Activated CD8-positive, alpha-beta T cell treated with anti-CD3 and anti-CD28 coated beads, Interleukin-2, amount 10 ng/mL, durations not matched to agents 7 days and 5 days (primary cell): ENCODE measurements around the gene MYDGF. TPM values are rescaled to one million over a fixed set of nuclear protein-coding genes. Genes with fewer than 3 reads are reported as not detected.
A peak's percentile ranks its signal among the peaks of the same experiment; 100 is the strongest.

Experiments used
- ATAC-seq: fragments of 150-1000 bp; cut with Tn5 transposase; one replicate; pipeline ENCODE4 v1.10.0; 2021; ENCODE audit warnings: moderate library complexity
- CTCF ChIA-PET: fragments of 350-600 bp; sonication (Branson Sonifier 250); formaldehyde crosslinking; loops from one replicate; lab custom pipeline; 2021; ENCODE audit warnings: antibody characterized with exemption; lab: Charles Lee
- POLR2A ChIA-PET: fragments of 350-600 bp; sonication (Branson Sonifier 250); formaldehyde crosslinking; loops from one replicate; lab custom pipeline; 2021; ENCODE audit warnings: antibody characterized with exemption; lab: Charles Lee
- DNase-seq: peaks from one replicate; pipeline ENCODE4 v3.0.0-alpha.2; 2020
- H3K27ac Mint-ChIP-seq: one replicate; pipeline ENCODE4 v1.8.0; 2021; ENCODE audit warnings: mild to moderate bottlenecking, mixed read lengths
- H3K27me3 Mint-ChIP-seq: one replicate; pipeline ENCODE4 v1.8.0; 2021; ENCODE audit warnings: low read depth, mixed read lengths
- H3K36me3 Mint-ChIP-seq: one replicate; pipeline ENCODE4 v1.8.0; 2021; ENCODE audit warnings: low read depth, mixed read lengths
- H3K4me1 Mint-ChIP-seq: one replicate; pipeline ENCODE4 v1.8.0; 2021; ENCODE audit warnings: low read depth, mixed read lengths
- H3K4me3 Mint-ChIP-seq: one replicate; pipeline ENCODE4 v1.8.0; 2021; ENCODE audit warnings: mild to moderate bottlenecking, mixed read lengths
- H3K9me3 Mint-ChIP-seq: one replicate; pipeline ENCODE4 v1.8.0; 2022; ENCODE audit warnings: mixed read lengths; ENCODE audit not compliant: insufficient read depth
- total RNA-seq, 2 experiments: library from RNA; stranded (reverse); gene quantifications; one replicate each; pipeline ENCODE4 v1.2.3, GENCODE V29; 2021

The MYDGF gene
- total RNA-seq, 2 experiments from 2014 or later = 49.6 to 54.9 TPM

GRCh38 chr19:4636151-4636717 lies 33.9 kb downstream of the MYDGF start:
- DNase-seq = peak; percentile 79
- peaks cover 2% of the 10 kb centered on the region for H3K36me3 Mint-ChIP-seq
- CTCF ChIA-PET = interaction anchor here (0.6 to 2.8 kb wide), 30 partner anchors 8 to 596 kb away, joined by 3 to 71 read pairs (median 4); partner anchors contain the start of gene PLIN5

GRCh38 chr19:4635754-4636116 lies 34.4 kb downstream of the MYDGF start:
- no peak for DNase-seq
- H3K4me1 Mint-ChIP-seq = peaks cover 51% of the 10 kb centered on the region
- POLR2A ChIA-PET = no interaction called here
- ATAC-seq = no peak
- CTCF ChIA-PET = interaction anchor here (0.6 to 2.8 kb wide), 22 partner anchors 8 to 503 kb away, joined by 3 to 71 read pairs (median 4); no protein-coding TSS in a partner anchor
- H3K9me3 Mint-ChIP-seq = no peaks in the 10 kb centered on the region
- H3K27me3 Mint-ChIP-seq = no peaks in the 10 kb centered on the region
- H3K36me3 Mint-ChIP-seq = peaks cover 2% of the 10 kb centered on the region
- peak overlapping the region; percentile 42 for H3K4me3 Mint-ChIP-seq
- H3K27ac Mint-ChIP-seq = peak overlapping the region; percentile 34

More at GRCh38 chr19:4636151-4636717, 33.9 kb downstream of the MYDGF start:
- no peaks in the 10 kb centered on the region for H3K9me3 Mint-ChIP-seq
- ATAC-seq = peak; percentile 25
- peaks cover 54% of the 10 kb centered on the region for H3K4me1 Mint-ChIP-seq
- H3K4me3 Mint-ChIP-seq = peak overlapping the region; percentile 42
- no peaks in the 10 kb centered on the region for H3K27me3 Mint-ChIP-seq
- H3K27ac Mint-ChIP-seq = peak overlapping the region; percentile 30
- POLR2A ChIA-PET = interaction anchor here (0.6 kb wide), 1 partner anchor 43 kb away, joined by 3 read pairs; no protein-coding TSS in a partner anchor

- peaks cover 38% of the 10 kb centered on the region for H3K4me1 Mint-ChIP-seq
- no peaks in the 10 kb centered on the region for H3K36me3 Mint-ChIP-seq
- H3K4me3 Mint-ChIP-seq = no peak overlapping the region
- CTCF ChIA-PET = interaction anchor here (0.9 to 3.2 kb wide), 14 partner anchors 9 to 493 kb away, joined by 3 to 52 read pairs (median 4); partner anchors contain the start of genes FEM1A and HDGFL2
- POLR2A ChIA-PET = interaction anchor here (0.6 kb wide), 1 partner anchor 287 kb away, joined by 3 read pairs; no protein-coding TSS in a partner anchor
- H3K27me3 Mint-ChIP-seq = no peaks in the 10 kb centered on the region
- ATAC-seq (peak; percentile 48), DNase-seq (peak; percentile 67)
- no peak overlapping the region for H3K27ac Mint-ChIP-seq
- no peaks in the 10 kb centered on the region for H3K9me3 Mint-ChIP-seq
Measured at GRCh38 chr19:4633140-4633967, 36.8 kb downstream of the MYDGF start.

- DNase-seq (no peak), ATAC-seq (no peak)
- no peak overlapping the region for H3K27ac Mint-ChIP-seq
- H3K4me1 Mint-ChIP-seq = no peaks in the 10 kb centered on the region
- H3K9me3 Mint-ChIP-seq = no peaks in the 10 kb centered on the region
- H3K4me3 Mint-ChIP-seq = no peak overlapping the region
- CTCF ChIA-PET = no interaction called here
- no peaks in the 10 kb centered on the region for H3K27me3 Mint-ChIP-seq
- POLR2A ChIA-PET = no interaction called here
- no peaks in the 10 kb centered on the region for H3K36me3 Mint-ChIP-seq
Measured at GRCh38 chr19:4624733-4625362, 45.3 kb downstream of the MYDGF start.

- no peaks in the 10 kb centered on the region for H3K9me3 Mint-ChIP-seq
- no peak overlapping the region for H3K4me3 Mint-ChIP-seq
- CTCF ChIA-PET = interaction anchor here (1.0 kb wide), 1 partner anchor 17 kb away, joined by 3 read pairs; no protein-coding TSS in a partner anchor
- no peaks in the 10 kb centered on the region for H3K36me3 Mint-ChIP-seq
- POLR2A ChIA-PET = interaction anchor here (0.6 kb wide), 1 partner anchor 402 kb away, joined by 8 read pairs; no protein-coding TSS in a partner anchor
- no peaks in the 10 kb centered on the region for H3K4me1 Mint-ChIP-seq
- H3K27ac Mint-ChIP-seq = no peak overlapping the region
- no peak for ATAC-seq
- H3K27me3 Mint-ChIP-seq = peaks cover 2% of the 10 kb centered on the region
- no peak for DNase-seq
Measured at GRCh38 chr19:4624301-4624700, 45.8 kb downstream of the MYDGF start.

- Mint-ChIP-seq H3K4me3 (no peak overlapping the region), H3K36me3 (no peaks in the 10 kb centered on the region), H3K27ac (no peak overlapping the region), H3K9me3 (no peaks in the 10 kb centered on the region), H3K4me1 (no peaks in the 10 kb centered on the region), H3K27me3 (peaks cover 2% of the 10 kb centered on the region)
- ChIA-PET CTCF (interaction anchor here (1.0 to 1.4 kb wide), 2 partner anchors 13 kb away, joined by 4 read pairs; no protein-coding TSS in a partner anchor), POLR2A (interaction anchor here (0.7 kb wide), 1 partner anchor 28 kb away, joined by 3 read pairs; no protein-coding TSS in a partner anchor)
- no peak for DNase-seq
- no peak for ATAC-seq
Measured at GRCh38 chr19:4622695-4623421, 47.3 kb downstream of the MYDGF start.

- CTCF ChIA-PET = interaction anchor here (0.8 to 1.1 kb wide), 2 partner anchors 16 to 53 kb away, joined by 3 to 6 read pairs; no protein-coding TSS in a partner anchor
Measured at GRCh38 chr19:4620675-4621074, 49.5 kb downstream of the MYDGF start.

GRCh38 chr19:4619668-4620294 lies 50.4 kb downstream of the MYDGF start:
- Mint-ChIP-seq H3K27ac (no peak overlapping the region), H3K9me3 (no peaks in the 10 kb centered on the region), H3K4me1 (no peaks in the 10 kb centered on the region), H3K27me3 (peaks cover 2% of the 10 kb centered on the region), H3K36me3 (no peaks in the 10 kb centered on the region), H3K4me3 (no peak overlapping the region)
- ChIA-PET CTCF (no interaction called here), POLR2A (no interaction called here)
- DNase-seq = no peak
- no peak for ATAC-seq

More at GRCh38 chr19:4620675-4621074, 49.5 kb downstream of the MYDGF start:
- Mint-ChIP-seq H3K9me3 (no peaks in the 10 kb centered on the region), H3K27me3 (peaks cover 2% of the 10 kb centered on the region), H3K27ac (no peak overlapping the region), H3K36me3 (no peaks in the 10 kb centered on the region), H3K4me1 (no peaks in the 10 kb centered on the region), H3K4me3 (no peak overlapping the region)
- ATAC-seq (no peak), DNase-seq (no peak)
- POLR2A ChIA-PET = no interaction called here

- H3K27ac Mint-ChIP-seq = no peak overlapping the region
- no peak for ATAC-seq
- POLR2A ChIA-PET = no interaction called here
- CTCF ChIA-PET = interaction anchor here (1.2 kb wide), 1 partner anchor 16 kb away, joined by 4 read pairs; no protein-coding TSS in a partner anchor
- H3K9me3 Mint-ChIP-seq = no peaks in the 10 kb centered on the region
- peaks cover 4% of the 10 kb centered on the region for H3K27me3 Mint-ChIP-seq
- DNase-seq = no peak
- H3K4me1 Mint-ChIP-seq = no peaks in the 10 kb centered on the region
- H3K36me3 Mint-ChIP-seq = no peaks in the 10 kb centered on the region
- H3K4me3 Mint-ChIP-seq = no peak overlapping the region
Measured at GRCh38 chr19:4618019-4618418, 52.1 kb downstream of the MYDGF start.

- Mint-ChIP-seq H3K27ac (no peak overlapping the region), H3K27me3 (peaks cover 15% of the 10 kb centered on the region), H3K4me1 (no peaks in the 10 kb centered on the region), H3K36me3 (no peaks in the 10 kb centered on the region), H3K4me3 (no peak overlapping the region), H3K9me3 (no peaks in the 10 kb centered on the region)
- no peak for ATAC-seq
- CTCF ChIA-PET = no interaction called here
- no peak for DNase-seq
- POLR2A ChIA-PET = no interaction called here
Measured at GRCh38 chr19:4613254-4613751, 56.8 kb downstream of the MYDGF start.
